DMS153 (cell line): ENCODE data around the gene ADA.
"Not testable (repeated sequence)": the region's sequence is repeated elsewhere in the genome, so short reads cannot be mapped to it uniquely, and the experiment has no call there.

Experiments used
- DNase-seq: peaks from one replicate; lab custom pipeline; 2025; lab: John Stamatoyannopoulos, UW

Gene ADA

GRCh38 chr20:44678990-44679611 lies 27.6 kb upstream of the ADA start:
- DNase-seq = no peak

- DNase-seq = no peak
These were observed 26.7 kb upstream of the ADA start for GRCh38 chr20:44678242-44678641.

GRCh38 chr20:44672318-44672902 lies 20.9 kb upstream of the ADA start:
- DNase-seq = not testable (repeated sequence)

GRCh38 chr20:44671541-44671940 lies 20.0 kb upstream of the ADA start:
- DNase-seq = not testable (repeated sequence)

GRCh38 chr20:44670851-44671250 lies 19.4 kb upstream of the ADA start:
- not testable (repeated sequence) for DNase-seq

- no peak for DNase-seq
These were observed 14.6 kb upstream of the ADA start for GRCh38 chr20:44666066-44666465.

GRCh38 chr20:44664131-44664530 lies 12.6 kb upstream of the ADA start:
- DNase-seq = no peak

GRCh38 chr20:44662261-44662660 lies 10.8 kb upstream of the ADA start:
- DNase-seq = no peak

- no peak for DNase-seq
These were observed 9.1 kb upstream of the ADA start for GRCh38 chr20:44660581-44660980.

- DNase-seq = no peak
These were observed 8.4 kb upstream of the ADA start for GRCh38 chr20:44659931-44660330.

- no peak for DNase-seq
These were observed 7.3 kb upstream of the ADA start for GRCh38 chr20:44658810-44659209.

- no peak for DNase-seq
These were observed 6.4 kb upstream of the ADA start for GRCh38 chr20:44657875-44658274.

- no peak for DNase-seq
These were observed 4.9 kb upstream of the ADA start for GRCh38 chr20:44656448-44656847.

GRCh38 chr20:44654210-44654609 lies 2.7 kb upstream of the ADA start:
- not testable (repeated sequence) for DNase-seq

- no peak for DNase-seq
These were observed 2.0 kb upstream of the ADA start for GRCh38 chr20:44653546-44653945.

- no peak for DNase-seq
These were observed 140 bp downstream of the ADA start for GRCh38 chr20:44651434-44651683.

- DNase-seq = no peak
These were observed 597 bp downstream of the ADA start for GRCh38 chr20:44650771-44651433.

- no peak for DNase-seq
These were observed 1.5 kb downstream of the ADA start for GRCh38 chr20:44649976-44650375.

- DNase-seq = no peak
These were observed 2.4 kb downstream of the ADA start for GRCh38 chr20:44649126-44649525.

GRCh38 chr20:44648579-44648978 lies 2.9 kb downstream of the ADA start:
- no peak for DNase-seq

- no peak for DNase-seq
These were observed 3.4 kb downstream of the ADA start for GRCh38 chr20:44648068-44648467.

GRCh38 chr20:44646641-44647274 lies 4.7 kb downstream of the ADA start:
- DNase-seq = no peak

- DNase-seq = peak; percentile 16
These were observed 5.4 kb downstream of the ADA start for GRCh38 chr20:44646023-44646640.
